Right hindlimb (tissue), 1 donor: ENCODE results near the gene STT3A.

Experiments used
- DNase-seq: peaks from one replicate; pipeline ENCODE4 v3.0.0-alpha.2; 2018

STT3A gene

DNA sequence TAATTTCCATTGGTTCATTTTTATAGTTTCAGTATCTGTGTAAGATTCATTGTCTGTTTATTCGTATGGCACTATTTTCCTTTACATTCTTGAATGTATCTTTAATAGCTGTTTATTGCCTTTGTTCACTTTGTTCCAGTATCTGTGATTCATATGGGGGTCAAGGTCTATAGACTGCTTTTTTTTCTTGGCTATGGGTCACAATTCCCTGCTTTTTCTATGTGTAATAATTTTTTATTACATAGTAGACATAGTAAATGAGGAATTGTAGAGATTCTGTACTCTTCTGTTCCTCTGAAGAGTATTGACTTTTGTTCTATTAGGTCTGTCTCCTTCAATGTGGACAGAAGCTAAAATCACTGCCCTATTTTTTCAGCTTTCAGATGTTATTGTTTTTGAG, 77.5 kb downstream of the STT3A start:
- no peak for DNase-seq

DNA sequence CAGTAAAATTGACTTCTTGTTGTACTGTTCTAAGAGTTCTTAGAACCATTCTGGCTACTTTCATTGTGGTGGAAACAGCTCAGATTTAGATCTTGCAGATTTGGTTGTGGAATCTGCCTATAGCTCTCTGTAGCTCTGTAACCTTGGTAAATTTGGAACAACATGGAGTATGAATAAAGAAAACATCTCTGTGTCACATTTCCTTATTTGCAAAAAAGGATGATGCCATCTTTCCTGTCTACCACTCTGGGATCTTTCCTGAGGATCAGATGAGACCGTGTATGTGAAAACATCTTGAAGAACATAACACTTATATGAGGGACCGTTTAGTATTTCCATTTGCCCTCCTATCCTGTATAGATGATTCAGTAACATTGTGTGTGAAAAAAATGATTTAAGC, 78.9 kb downstream of the STT3A start:
- no peak for DNase-seq
